HG03571 (cell line): ENCODE measurements around the gene DOK7.

Source experiments
- ATAC-seq: cut with Tn5 transposase; IDR thresholded peaks from one replicate; pipeline ENCODE4 v1.9.1; 2021; ENCODE audit not compliant: unreplicated experiment

The DOK7 gene

DNA sequence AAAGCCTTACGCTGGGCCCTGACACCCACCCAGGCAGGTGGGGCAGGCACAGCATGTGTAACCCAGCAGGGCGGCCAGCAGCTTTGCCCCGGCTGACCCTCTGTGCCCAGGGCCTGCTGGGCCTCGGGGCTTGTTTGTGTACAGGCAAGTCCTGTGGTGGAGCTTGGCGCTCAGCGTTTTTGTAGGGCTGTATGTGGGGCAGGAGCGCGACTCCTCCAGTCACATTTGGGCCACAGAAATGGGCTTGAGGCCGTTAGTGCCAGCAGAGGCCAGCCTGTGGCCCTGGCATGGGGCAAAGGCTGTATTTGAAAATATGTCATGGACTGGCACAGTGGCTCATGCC is 36.0 kb upstream of the DOK7 start:
- ATAC-seq: no peak

DNA sequence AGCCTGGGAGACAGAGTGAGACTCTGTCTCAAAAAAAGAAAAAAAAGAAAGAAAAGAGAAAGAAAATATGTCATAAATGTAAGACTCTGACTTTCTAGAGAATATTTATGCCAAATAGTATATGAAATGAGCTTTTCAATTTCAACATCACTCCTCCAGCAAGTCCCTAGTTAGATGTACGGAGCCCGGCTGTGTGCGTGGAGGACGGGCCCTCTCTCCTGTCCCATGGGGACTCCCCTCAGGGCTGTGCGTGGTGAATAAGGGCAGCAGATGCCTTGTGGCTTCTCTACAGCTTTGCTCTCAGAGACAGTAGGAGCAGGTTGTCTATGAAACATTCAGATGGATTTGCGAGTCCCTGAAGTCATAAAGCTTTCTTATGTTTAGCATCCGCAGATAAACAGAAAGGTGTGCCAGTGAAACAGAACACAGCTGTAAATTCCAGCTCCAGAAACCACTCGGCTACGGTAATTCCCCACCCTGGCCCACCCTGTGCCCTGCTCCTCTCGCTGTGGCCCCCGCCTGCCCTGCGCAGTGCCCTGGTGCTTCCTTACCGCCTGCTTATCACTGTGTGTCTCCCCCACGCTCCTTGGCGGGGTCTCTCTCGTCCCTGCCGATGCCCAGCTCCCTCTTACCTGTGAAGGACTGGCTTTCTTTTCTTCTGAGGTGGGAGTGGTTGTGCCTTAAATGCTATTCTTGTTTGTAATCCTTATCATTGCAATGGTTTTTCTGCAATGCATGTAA is 35.2 kb upstream of the DOK7 start:
- no peak for ATAC-seq

DNA sequence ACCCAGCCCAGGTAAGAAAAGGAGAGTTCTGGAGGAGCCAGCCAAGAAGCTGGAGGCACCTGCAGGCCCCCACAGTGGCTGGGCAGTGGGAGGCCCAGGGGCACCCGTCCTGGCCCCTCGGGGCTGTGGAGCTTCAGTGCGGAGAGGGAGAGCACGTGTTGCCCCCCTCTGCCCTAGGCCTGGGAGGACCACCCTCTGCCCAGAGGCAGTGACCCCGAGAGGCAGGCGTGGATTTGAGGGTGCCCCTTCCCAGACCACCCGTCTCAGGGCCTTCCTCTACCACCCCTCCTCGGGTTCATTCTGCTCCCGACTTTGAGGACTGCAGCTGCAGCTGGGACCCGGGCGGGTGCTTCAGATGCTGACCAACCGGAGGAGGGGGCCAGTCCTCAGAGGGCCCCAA is 33.5 kb upstream of the DOK7 start:
- ATAC-seq: no peak

DNA sequence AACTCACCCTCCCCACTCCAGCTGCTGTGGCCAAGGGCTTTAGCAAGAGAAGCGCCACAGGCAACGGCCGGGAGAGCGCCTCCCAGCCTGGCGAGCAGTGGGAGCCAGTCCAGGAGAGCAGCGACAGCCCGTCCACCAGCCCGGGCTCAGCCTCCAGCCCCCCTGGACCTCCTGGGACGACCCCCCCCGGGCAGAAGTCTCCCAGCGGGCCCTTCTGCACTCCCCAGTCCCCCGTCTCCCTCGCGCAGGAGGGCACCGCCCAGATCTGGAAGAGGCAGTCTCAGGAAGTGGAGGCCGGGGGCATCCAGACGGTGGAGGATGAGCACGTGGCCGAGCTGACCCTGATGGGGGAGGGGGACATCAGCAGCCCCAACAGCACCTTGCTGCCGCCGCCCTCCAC is 32.6 kb upstream of the DOK7 start:
- no peak for ATAC-seq

DNA sequence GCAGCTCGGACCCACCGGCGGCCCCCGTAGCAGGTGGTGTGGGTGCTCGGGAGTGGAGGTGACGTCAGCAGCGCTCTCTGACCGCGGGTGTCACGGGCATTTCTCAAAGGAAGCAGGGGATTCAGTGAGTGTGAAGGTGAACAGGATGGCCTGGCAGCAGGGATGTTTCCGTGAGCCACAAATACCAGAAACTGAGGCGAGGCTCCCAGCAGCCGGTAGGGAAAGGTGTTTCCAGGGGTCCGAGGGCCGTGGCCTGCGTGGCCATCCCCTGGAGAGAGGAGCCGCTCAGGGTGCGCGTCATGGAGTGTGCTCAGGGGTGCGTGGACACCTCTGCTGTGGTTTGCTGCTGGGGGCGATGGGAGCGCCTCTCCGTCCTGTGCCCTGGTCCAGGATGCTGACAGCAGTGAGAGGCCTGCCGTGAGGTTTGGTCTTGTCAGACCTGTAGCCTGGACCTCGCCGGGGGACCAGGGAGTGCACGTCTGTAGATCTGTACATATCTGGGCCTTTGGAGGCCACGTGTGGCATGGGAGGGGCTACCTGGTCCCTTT is 31.6 kb upstream of the DOK7 start:
- ATAC-seq: no peak

DNA sequence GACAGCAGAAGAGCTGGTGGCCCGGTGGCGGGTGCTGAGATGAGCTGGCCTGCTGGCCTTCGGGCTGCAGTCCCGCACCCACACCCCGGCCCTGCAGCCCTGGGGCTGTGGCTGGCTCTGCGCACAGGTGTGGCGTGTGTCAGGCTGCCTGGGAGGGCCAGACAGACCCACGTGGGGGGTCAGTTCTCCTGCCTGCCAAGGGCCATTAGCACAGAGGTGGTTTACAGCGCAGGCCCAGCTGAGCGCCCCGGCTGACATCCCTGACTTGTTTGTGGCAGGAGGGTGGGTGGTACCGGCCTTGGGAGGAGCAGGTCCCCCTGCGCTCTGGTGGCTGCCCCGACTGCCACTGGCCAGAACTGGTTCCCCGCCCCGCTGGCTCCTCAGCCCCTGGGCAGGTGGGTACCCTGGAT is 30.7 kb upstream of the DOK7 start:
- ATAC-seq: no peak

DNA sequence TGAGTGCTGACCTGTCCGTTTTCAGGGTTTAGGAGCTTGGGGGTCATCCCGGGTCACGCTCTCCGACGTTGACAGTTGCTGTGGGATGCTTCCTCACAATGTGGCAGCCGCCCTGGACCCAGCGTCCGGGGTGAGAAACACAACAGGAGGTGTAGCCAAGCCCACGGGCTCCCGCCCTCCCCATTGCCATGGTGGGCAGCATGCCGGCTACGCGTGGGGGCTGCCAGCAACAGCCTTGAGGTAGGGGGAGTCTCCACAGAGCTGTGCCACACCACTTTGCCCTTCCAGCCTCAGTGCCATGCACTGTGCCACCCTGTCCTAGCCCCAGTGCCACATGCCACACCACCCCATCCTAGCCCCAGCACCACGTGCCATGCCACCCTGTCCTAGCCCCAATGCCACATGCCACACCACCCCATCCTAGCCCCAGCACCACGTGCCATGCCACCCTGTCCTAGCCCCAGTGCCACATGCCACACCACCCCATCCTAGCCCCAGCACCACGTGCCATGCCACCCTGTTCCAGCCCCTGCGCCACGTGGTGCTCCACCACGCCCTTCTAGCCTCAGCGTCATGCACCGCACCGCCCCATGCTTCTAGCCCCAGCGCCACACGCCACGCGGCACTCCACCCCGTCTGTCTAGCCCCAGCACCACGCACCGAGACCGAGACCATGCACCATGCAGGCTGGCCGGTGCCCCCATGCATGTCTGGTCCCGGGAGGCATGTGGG is 29.8 kb upstream of the DOK7 start:
- ATAC-seq: no peak

DNA sequence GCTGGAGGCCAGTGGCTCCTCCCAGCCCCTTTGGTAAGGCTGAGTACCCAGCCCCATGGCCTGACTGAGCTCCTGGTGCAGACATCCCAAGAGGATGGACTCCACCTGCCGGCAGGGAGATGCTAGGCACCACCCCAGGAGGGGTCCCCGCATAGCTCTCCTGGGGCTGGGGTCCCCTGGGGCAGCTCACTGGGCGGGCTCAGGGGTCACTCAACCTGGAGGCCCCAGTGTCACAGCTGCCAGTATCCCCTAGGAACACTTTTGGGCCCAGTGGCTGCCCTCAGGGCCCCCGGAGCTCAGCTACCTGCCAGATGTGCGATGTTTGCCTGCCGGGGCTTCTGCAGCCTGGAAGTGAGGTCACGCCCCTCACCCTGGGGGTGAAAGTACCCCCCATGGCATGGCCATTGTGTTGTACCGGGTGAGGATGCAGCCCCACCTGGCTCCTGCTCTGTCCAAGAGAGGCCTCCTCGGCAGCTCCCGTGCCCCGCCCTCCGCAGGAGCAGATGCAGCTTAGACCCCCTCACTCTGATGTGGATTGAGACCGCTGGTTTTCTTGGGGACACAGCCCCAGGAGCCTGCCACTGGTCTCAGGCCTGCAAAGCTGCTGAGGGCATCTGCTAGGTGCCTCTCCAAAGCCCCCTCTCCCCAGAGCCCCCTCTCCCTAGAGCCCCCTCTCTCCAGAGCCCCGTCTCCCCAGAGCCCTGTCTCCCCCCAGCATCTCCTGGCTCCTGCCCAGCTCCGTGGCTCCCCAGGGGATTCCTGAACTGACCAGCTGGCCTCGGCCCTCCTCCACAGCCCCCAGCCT is 28.0 kb upstream of the DOK7 start:
- ATAC-seq: no peak

DNA sequence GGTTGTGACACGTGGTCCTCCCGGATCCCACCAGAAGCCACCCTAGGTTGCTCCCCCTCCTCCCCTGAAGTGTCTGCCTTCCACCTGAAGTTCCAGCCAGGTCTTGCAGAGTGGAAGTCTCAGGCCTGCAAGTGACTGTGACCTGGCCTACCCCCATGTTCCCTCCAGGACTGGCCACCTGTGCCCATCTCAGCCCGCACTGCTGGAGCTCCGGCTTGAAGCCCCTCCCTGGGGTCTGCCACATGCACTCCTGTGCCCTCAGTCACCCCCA is 27.5 kb upstream of the DOK7 start:
- no peak for ATAC-seq

DNA sequence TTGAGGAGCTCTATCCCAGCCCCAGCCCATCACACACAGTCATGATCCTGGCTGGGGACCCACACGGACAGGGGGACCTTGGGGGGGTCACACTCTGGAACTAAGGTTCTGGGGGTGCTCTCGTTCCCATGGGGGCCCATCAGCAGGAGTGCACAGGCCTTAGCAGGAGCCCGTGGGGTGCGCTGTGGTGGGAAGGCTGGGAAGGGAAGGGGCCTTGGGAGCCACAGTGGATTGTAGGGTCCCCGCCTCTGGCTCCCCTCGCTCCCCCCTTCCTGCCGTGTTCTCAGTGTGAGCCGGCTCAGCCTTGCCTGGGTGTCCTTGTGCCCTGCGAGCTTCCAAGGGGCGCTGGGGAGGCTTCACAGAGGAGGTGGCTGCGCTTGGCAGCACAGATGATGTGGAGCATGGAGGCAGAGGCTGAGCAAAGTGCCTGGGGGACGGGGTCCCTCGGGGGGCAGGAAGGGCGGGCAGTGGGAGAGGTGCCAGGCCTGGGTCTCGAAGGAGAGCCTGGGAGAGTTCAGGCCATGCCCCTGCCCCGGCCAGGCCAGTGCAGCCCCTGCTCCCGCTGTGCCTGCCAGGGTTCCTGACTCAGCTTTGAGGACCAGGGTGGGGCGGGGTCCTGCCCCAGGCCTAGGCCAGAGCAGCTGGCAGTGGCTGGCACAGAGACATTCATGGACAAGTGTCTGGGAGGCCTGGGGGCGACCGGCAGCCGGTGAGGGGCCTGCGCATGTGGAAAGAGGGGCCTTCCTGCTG is 26.9 kb upstream of the DOK7 start:
- no peak for ATAC-seq

DNA sequence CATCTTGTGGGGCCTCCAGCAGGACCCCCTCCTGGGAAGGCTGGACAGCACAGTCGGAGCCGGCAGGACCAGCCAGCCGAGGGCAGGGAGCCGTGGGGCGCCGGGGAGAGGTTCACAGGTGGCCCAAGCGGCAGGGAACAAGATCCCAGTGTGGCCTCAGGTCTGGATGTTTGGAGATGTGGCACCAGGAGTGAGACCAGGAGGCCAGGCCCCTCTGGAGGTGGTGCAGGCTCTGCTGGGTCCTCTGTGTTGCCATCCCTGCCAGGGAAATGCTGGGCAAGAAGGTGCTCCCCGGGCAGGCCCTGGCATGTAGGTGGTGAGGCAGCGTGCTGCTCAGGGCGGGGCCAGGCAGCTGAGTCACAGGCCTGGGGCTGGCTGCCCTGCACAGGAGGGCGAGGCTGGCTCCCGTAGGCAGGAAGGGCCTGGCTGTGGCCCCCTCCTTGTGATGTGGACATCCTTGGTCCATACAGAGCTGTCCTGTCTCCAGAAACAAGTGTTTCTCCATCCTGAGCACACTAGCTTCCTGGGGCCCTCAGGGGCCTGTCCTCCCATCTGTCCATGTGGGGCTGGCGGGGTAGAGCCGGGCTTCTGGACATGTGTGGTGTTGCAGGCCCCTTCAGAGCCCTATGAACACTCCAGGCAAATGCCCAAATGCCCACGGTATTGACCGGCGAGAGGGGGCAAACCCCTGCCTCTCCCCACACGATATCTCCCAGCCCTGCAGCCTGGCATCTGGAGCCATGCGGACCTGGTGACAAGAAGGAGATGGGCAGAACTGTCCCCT is 26.1 kb upstream of the DOK7 start:
- no peak for ATAC-seq

DNA sequence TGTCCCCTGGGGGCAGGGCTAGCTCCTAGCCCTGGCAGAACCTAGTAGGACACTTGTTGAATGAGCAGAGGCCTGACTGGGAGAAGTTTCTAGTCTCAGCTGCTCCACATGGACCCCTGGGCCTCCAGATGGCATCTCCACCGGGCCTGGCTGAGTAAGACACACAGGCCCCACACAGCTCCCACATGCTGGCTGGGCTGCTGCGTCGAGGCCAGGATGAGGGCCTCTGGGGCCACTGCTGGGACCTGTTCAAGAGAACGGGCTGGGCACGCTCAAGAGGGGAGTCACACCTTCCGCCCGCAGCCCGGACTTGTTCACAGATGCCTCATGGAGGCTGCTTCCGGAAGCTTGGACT is 25.5 kb upstream of the DOK7 start:
- ATAC-seq: no peak

DNA sequence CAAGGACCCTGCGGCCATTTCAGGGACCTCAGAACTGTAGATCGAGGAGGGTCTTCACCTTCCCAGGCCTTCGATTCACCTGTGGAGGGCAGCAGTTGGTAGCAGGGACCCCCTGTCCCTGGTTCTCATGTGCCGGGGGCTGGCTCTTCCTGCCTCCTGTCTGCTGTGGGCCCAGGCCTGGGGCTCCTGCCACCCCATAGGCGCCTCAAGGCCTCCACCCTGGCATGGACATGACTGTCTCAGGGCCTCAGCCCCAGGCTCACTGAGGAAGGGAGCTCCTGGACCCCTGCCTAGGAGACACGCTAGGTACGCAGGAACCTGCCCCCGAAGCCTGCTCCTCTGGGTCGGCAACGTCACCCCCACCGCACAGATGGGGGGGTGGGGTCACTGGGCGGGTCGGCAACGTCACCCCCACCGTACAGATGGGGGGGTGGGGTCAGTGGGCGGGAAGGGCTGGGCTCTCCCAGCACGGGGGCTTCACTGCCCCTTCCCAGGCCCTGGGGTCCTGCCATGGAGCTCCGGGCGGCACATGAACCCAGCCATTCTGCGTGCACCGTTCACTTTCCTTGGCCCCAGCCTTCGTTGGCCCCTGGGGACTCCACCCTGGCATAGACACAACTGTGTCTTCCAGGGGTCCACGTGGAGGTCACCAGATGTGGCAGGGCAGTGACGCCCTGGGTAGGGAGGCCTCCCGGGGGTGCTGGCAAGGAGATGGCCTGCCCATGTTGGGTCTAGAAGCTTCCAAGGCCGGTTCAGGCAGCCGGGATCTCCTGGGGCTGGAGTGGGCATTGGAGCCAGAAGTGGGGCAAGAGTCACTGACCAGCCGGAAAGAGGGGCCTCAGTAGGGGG is 24.9 kb upstream of the DOK7 start:
- ATAC-seq: no peak

DNA sequence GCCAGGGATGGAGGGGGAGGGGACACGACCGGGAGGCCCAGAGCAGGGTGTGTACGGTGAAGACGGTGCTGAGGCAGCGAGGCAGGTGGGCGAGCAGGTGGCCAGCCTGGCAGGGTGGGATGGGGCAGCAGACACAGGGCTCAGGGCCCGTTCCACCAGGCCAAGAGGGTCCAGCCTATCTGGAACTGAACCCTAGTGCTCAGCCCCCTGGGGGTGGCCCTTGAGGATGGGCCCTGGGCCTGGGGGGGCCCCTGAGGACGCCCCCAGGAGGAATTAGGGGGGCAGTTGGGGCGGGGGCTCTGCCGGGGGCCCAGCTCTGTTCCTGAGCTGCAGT is 24.3 kb upstream of the DOK7 start:
- ATAC-seq: no peak

DNA sequence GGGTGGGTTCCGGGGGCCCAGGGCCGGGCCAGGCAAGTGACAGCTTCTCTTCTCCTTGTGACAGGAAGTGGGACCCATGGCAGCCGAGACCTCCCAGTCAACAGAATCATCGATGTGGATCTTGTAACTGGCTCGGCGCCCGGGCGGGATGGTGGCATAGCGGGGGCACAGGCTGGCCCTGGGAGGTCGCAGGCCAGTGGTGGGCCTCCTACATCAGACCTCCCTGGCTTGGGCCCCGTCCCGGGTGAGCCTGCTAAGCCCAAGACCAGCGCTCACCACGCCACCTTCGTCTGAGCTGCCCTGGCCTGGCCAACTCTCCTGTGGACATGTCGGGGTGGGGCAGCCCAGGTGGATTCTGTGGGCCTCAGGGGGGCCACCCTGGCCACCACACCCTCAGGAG is 23.7 kb upstream of the DOK7 start:
- ATAC-seq: no peak

DNA sequence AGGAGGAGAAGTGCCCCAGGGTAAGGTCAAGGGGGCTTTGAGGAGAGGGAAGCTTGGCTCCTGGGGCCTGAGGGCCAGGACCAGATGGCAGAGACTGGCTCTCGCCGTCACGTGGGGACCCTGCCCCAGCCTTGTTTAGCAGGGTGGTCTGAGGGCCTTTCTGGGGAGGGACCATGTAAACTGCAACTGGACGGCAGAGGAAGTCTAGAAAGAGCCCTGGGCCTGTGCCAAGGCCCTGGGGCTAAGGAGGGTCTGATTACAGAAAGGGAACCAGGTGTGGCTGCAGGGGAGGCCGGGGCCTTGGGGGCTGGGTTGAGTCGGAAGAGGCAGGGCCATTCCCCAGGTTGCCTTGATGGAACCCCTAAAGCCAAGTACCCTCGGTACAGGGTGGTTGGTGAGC is 23.1 kb upstream of the DOK7 start:
- no peak for ATAC-seq

DNA sequence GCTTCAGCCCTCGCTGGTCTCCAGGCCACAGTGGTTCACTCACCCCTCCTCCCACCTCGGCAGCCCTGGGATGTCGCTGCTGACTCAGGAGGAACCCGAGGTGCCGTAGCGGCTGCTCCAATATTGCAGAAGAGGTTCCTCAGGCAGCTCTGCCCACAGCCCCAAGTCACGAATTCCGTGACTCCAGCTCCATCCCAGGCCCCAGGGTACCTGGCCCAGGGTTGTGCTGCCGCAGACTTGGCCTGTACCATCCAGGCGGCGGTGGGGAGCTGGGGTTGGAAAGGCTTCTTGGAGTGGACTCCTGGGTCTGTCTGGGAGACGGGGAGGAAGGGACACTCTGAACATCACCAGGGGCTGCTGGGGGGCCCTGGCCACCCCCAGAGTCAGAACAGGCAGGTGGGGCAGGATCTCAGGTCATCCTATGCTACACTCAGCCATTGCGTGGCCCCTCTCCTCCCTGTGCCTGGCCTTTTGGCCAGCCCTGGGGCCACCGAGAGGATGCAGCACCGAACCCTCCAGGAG is 22.1 kb upstream of the DOK7 start:
- no peak for ATAC-seq

DNA sequence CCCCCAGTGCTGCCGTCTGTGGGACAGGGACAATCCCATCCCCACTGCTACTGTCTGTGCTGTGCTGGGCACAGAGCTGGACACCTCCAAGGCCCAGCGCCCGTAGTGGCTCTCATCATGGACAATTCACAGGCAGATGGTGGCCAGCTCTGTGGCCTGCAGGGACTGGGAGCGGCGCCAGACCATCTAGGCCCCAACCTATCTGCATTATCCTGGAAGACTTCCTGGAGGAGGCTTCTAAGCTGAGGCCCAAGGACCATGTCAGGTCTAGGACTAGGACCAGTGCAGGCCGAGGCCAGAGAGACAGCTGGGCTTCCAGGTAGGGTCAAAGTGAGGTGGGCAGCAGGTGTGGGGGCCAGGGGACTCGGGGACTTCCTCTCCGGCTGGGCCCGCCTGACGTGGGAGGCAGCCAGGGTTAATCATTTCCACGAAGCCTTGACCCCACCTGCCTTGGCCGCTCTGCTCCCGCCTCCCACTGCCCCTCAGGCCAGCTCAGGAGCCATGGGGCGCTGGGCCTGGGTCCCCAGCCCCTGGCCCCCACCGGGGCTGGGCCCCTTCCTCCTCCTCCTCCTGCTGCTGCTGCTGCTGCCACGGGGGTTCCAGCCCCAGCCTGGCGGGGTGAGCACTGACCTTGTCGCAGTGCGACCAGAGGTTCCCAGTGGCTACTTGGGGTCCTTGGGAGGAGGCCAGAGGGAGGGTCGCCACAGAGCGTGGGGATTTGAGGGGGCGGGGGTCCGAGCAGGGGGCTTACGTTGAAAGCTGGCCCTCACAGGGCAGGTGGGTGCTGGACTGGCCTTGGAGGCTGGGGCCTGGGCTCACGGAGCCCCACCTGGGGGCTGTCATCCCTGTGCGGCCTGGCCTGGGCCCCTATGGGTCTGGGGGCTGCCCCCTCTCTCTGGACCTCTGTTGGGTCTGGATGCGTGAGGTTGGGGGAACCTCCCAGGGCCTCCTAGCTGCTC is 21.3 kb upstream of the DOK7 start, which contains the start of gene HGFAC:
TSS of gene HGFAC (plus strand) at position 468 of the 959 bp plus-strand sequence. CDS start at position 502, 34 bp downstream.
- no peak for ATAC-seq
